ENCODE measurements around the gene KCNIP4.
A peak's percentile ranks its signal among the peaks of the same experiment; 100 is the strongest.
"Not testable (repeated sequence)": the region's sequence is repeated elsewhere in the genome, so short reads cannot be mapped to it uniquely, and the experiment has no call there.

KCNIP4 gene

GRCh38 chr4:21948347-21949072 lies at the start of gene KCNIP4:
KCNIP4 (minus strand) TSS chr4:21948772.
- DNase-seq (ENCODE audit: low spot score), result peak; percentile 17

GRCh38 chr4:21996618-21997017 lies 48.0 kb upstream of the KCNIP4 start:
- DNase-seq (ENCODE audit: low spot score), result not testable (repeated sequence)

DNA sequence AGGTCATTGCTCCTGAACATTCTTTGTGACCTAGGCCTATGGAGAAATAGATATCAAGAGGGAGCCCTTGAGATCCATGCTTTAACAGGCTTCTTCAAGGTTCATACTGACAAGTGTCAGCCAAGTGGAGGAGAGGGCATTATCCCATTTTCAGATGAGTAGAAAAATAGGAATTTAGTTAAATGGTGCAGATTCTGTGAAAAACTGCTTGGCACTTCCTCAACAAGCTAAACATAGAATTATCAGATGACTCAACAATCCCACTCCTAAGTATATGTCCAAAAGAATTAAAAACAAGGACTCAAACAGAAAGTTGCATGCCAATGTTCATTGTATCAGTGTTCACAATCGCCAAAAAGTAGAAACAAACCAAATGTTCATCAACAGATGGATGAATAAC lies 43.8 kb upstream of the KCNIP4 start:
- DNase-seq (ENCODE audit: low spot score), result no peak

- no peak for DNase-seq (ENCODE audit: low spot score)
Observed at GRCh38 chr4:21991562-21991961, 43.0 kb upstream of the KCNIP4 start.

GRCh38 chr4:21991050-21991449 lies 42.5 kb upstream of the KCNIP4 start:
- no peak for DNase-seq (ENCODE audit: low spot score)

DNA sequence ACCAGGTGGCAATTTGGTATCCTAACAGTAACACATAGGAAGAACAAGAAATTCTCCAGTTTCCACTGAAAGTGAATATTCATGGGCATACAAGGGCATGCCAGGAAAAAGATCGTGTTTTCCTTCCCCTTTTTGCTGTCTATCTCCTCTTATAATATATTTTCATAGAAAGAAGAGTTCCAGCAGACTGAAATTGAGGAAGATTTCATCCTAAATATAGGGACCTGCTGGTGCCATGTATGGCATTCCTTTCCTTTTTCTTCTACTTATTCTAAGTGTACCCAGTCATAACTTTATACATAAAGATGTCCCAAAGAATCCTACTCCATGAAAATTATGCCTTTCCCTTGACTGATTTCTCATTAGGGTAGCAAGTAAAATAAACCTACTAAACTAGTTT lies 40.8 kb upstream of the KCNIP4 start:
- DNase-seq (ENCODE audit: low spot score), result no peak

- no peak for DNase-seq (ENCODE audit: low spot score)
Observed at GRCh38 chr4:21986307-21986706, 37.7 kb upstream of the KCNIP4 start.

DNA sequence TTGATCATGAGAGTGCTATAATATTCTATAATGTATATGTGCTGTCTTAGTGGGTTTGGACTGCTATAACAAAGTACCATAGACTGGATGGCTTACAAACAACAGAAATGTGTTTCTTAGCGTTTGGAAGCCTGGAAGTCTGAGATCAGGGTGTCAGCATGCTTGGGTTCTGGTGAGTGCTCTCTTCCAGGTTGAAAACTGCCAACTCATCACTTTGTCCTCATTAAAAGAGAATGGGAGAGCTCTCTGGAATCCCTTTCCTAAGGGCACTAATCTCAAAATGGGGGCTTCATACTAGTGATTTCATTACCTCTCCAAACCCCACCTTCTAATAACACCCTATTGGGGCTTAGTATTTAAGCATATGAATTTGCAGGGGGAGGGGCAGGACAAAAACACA lies 33.5 kb upstream of the KCNIP4 start:
- no peak for DNase-seq (ENCODE audit: low spot score)

GRCh38 chr4:21979196-21979595 lies 30.6 kb upstream of the KCNIP4 start:
- no peak for DNase-seq (ENCODE audit: low spot score)

GRCh38 chr4:21976166-21976565 lies 27.6 kb upstream of the KCNIP4 start:
- DNase-seq (ENCODE audit: low spot score), result no peak

DNA sequence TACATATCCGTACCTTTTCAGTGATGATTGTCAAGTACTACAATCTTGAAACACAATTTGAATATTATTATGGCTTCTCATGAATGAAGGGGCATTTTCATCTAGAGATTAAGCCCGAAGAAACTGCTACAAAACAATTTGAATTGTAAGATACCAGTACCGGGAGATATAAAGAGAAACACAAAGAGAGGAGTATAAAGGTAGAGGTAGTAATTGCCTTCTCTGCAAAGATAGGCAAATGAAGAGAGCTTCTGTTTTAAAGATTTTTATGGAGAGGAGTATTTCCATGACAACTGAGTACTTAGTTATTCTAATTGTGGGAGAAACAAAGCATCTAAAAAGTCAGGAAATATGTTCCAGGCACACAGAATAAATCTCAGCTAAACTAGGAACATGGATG lies 25.3 kb upstream of the KCNIP4 start:
- no peak for DNase-seq (ENCODE audit: low spot score)

DNA sequence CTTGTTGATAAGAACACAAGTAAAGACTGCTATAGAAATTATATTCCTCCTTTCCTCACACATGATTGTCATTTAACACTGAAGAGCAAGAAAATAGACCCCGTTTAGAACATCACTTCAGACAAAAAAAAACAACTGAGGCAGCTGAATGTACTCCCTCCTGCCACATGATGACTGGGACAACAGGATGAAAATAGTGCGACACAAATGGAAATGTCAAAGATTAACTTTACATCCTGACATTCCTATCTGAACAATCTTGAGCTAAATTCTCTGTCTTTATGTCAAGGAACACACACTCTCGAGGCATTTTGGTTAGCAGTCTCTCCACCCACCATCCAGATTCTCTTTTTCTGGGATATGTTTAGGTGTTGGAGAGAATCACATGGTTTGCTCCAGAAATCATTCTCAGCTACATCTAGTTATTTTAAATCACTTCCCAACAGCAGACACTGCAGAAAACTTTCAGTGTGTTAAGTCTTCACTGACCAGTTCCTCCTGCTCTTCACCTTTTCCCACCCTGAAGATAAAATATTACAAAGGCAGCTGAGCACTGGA lies 16.3 kb upstream of the KCNIP4 start:
- DNase-seq (ENCODE audit: low spot score), result no peak

DNA sequence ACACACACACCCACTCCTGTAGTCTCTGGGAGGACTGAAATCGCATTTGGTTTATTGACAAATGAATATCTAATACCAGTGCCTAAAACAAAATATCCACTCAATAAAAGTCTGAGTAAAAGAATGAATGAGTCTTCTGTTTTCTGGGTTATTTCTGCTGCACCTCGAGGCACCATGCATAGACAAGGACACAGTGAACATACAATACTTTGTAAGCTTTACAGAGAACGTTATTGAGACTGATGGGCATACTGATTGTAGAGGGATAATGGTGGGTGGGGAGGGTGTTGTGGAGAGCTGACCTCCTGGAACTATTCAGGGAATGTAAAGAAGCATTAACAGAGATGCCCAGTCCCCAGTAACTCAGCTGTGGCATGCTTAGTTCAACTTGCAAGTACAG lies 14.1 kb upstream of the KCNIP4 start:
- no peak for DNase-seq (ENCODE audit: low spot score)

DNA sequence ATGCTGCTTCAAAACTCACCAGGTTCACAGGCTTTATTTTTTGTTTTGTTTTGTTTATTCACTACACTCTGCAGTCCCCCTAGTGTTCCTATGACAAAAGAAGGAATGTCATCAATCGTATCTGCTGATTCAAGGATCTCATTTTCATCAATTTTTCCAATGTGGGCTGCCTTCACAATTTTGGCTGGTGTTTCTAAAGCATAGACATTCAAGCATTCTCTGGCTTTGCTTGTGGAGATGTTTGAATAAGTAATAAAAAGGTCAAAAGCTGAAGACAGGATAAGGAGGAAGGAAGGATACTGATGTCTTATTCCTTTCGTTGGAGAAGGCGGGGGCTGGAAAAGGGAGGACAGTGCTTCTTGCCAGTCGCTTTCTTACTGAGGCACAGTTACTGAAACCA lies 12.2 kb upstream of the KCNIP4 start:
- no peak for DNase-seq (ENCODE audit: low spot score)

DNA sequence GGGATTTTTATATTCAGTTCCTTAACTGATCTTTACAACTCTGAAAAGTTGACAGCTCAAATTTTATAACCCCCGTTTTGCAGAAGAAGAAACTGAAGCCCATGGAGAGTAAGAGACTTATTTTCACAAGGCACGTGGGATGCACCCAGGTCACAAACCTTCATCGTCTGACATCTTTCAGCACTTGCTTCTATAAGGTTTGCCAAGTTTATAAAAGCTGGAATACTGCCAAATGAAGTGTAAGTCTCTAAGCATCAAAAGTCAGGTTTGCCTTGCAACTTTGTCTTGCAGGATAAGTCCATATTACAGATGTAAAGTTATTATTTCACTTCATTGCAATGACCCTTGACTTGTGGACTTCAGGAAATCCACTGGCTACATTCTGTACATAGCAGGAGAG lies 6.3 kb upstream of the KCNIP4 start:
- no peak for DNase-seq (ENCODE audit: low spot score)

GRCh38 chr4:21953653-21954052 lies 5.1 kb upstream of the KCNIP4 start:
- no peak for DNase-seq (ENCODE audit: low spot score)

GRCh38 chr4:21952549-21952948 lies 4.0 kb upstream of the KCNIP4 start:
- DNase-seq (ENCODE audit: low spot score), result no peak

DNA sequence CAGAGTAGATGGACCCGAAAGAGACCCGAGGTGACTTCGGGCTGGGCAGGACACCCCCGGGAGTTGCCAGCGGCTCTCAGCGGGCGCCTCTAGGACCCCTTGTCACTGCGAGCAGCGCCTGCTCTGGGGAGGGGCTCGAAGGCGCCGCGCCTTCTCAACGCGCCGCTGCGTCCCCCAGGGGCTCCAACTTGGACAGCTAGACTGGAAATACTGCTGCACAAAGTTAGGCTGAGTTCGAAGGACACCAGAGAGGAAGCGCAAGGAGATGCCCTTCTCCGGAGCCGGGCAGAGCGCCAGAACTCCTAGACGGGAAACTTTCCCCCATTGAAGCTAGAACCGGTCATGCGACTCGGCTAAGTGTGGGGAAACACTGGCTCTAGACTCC lies 493 bp upstream of the KCNIP4 start:
- DNase-seq (ENCODE audit: low spot score), result no peak

DNA sequence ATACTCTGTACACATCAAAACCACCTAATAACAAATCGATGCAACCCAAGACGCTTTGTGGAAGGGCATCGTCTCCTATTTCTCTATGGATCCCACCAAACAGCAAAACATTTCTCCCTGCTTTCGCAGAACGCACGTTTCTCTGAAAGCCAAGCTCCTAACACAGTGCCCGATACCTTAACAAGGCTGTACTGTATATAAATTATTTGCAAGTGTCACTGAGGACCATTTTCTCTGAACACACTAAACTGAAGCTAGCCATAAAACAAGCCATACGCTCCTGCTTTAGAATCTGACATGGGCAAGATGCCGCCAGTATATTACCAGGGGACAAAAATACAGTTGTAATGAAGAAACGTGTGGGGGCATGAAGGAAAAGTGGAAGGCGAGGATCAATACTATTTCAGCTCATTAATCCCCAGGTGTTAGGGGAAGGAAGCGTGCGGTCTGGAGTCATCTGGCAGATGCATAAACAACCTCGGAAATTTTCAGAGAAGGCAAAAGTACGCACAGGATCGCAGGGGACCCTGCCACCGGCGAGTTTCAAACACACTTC lies 703 bp downstream of the KCNIP4 start:
- DNase-seq (ENCODE audit: low spot score), result no peak

GRCh38 chr4:21946858-21947257 lies 1.7 kb downstream of the KCNIP4 start:
- DNase-seq (ENCODE audit: low spot score), result no peak

DNA sequence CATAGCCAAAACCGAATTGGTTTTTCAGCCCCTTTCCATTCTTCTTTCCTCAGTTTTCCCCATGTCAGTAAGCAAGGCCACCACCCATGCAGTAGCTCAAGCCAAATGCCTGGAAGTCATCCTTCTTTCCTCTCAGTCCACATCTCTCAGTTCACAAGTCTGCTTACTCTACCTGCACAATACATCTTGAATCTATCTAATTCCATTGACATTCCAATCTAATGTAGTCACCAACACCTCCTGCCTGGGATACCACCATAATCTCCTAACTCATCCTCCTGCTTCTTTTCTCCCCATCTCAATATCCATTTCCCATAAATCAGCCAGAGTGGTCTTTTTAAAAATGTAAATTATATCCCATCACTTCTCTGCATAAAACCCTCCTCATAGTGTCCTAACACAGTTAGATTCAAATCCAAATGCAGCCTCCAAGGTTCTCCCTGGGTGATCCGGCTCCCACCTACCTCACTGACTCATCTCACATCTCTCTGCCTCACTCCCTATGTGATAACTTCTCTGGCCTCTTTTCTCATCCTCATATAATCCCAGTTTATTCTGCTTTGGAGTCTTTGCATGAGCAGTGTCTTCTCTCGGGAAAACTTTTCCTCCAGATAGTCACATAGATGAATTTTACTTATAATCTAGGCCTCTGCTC lies 26.9 kb downstream of the KCNIP4 start:
- no peak for DNase-seq (ENCODE audit: low spot score)

- no peak for DNase-seq (ENCODE audit: low spot score)
Observed at GRCh38 chr4:21915761-21916160, 32.8 kb downstream of the KCNIP4 start.

GRCh38 chr4:21901831-21902230 lies 46.7 kb downstream of the KCNIP4 start:
- DNase-seq (ENCODE audit: low spot score), result no peak
